ENCODE measurements around the gene COL5A2. TPM values are rescaled to one million over a fixed set of nuclear protein-coding genes. Genes with fewer than 3 reads are reported as not detected.

Gene COL5A2
- total and polyA plus RNA-seq, 9 of the 15 experiments (the other 6 are each of a cell fraction or from before 2014, with no cell fraction given) = 0.01 to 0.54 (median 0.19) TPM

DNA sequence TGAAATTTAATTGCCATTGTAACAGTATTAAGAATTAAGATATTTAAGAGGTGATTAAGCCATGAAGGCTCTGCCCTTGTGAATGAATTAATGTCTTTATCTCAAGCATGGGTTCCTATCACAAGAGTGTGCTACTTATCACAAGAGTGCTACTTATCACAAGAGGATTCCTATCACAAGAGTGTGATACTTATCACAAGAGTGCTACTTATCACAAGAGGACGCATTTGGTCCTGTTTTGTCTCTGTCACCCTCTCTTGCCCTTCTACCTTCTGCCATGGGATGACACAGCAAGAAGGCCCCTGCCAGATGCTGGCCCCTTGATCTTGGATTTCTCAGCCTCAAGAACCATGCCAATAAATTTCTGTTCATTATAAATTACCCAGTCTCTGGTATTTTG is 13.2 kb upstream of the COL5A2 start (continued):
- TF ChIP-seq BCL6 (CRISPR knock-in tag; IDR thresholded peaks at IDR 0.05) = no peak
- TF ChIP-seq ZNF766 (CRISPR knock-in tag; conservative IDR thresholded peaks at IDR 0.05) = no peak
- no peak for TF ChIP-seq CBFB (CRISPR knock-in tag; IDR thresholded peaks at IDR 0.05)

DNA sequence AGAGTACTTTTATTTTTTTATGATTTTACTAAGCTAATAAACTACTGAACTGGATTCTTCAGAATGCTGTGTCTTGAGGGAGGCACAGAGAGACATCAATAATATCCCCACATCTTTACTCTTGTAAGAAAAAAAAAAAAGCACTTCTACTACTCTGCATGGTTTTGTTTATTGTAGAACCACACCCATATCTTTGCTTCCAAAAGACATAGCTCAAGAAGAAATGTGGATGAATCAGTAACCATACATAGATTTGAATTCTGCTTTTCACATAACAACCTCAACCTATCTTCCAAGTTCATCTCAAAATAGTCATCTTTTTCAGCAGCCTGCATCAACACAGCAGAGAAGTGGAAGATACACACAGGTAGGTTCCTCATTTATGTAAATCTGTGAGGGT is 12.2 kb upstream of the COL5A2 start:
- CTCF ChIA-PET (ENCODE audit: low intra/inter-chr PET ratio) = no interaction called here
- TF ChIP-seq ZNF232 (CRISPR knock-in tag; IDR thresholded peaks at IDR 0.05) = no peak
- TF ChIP-seq ATF1 (CRISPR knock-in tag; IDR thresholded peaks at IDR 0.05) = no peak
- TF ChIP-seq ATF1 (tag; IDR thresholded peaks at IDR 0.05) = no peak
- TF ChIP-seq, protein P1, sequence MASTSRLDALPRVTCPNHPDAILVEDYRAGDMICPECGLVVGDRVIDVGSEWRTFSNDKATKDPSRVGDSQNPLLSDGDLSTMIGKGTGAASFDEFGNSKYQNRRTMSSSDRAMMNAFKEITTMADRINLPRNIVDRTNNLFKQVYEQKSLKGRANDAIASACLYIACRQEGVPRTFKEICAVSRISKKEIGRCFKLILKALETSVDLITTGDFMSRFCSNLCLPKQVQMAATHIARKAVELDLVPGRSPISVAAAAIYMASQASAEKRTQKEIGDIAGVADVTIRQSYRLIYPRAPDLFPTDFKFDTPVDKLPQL (IDR thresholded peaks at IDR 0.05; ENCODE audit: extremely low read depth, insufficient read length) = no peak
- no peak for TF ChIP-seq C11orf30 (IDR thresholded peaks at IDR 0.05; ENCODE audit: low read depth)
- no peak for TF ChIP-seq STAG1 (CRISPR knock-in tag; IDR thresholded peaks at IDR 0.05; ENCODE audit: borderline replicate concordance)
- no peak for TF ChIP-seq ZNF121 (CRISPR knock-in tag; conservative IDR thresholded peaks at IDR 0.05)
- TF ChIP-seq KDM2B (CRISPR knock-in tag; IDR thresholded peaks at IDR 0.05) = no peak
- no peak for TF ChIP-seq MTF1 (CRISPR knock-in tag; IDR thresholded peaks at IDR 0.05; ENCODE audit: borderline replicate concordance)
- TF ChIP-seq TEAD1 (CRISPR knock-in tag; IDR thresholded peaks at IDR 0.05) = no peak
- TF ChIP-seq, protein P2, sequence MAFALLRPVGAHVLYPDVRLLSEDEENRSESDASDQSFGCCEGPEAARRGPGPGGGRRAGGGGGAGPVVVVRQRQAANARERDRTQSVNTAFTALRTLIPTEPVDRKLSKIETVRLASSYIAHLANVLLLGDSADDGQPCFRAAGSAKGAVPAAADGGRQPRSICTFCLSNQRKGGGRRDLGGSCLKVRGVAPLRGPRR (CRISPR knock-in tag; IDR thresholded peaks at IDR 0.05) = no peak
- Histone ChIP-seq H3K36me3 (ENCODE audit: control insufficient read depth, insufficient read depth, low read length) (no peaks in the 10 kb centered on the region), H3K79me2 (ENCODE audit: control insufficient read depth, insufficient read depth, low read length) (no peaks in the 10 kb centered on the region), H4K20me1 (replicated peaks; ENCODE audit: control insufficient read depth, insufficient read depth, low read length) (no peaks in the 10 kb centered on the region), H3K4me3 (no peak overlapping the region), H3K27ac (ENCODE audit: extremely low read depth, low read depth, low read length) (no peak overlapping the region), H3K9me1 (ENCODE audit: control insufficient read depth, insufficient read depth, low read length) (no peaks in the 10 kb centered on the region), H3K9ac (ENCODE audit: insufficient read depth in 1 of 2, low read depth in 2 of 2, low read length in 2 of 2) (no peak overlapping the region), H3K27me3 (ENCODE audit: control insufficient read depth in 2 of 2, insufficient read depth in 2 of 2, low read length in 2 of 2) (no peaks in the 10 kb centered on the region), H3K4me2 (ENCODE audit: insufficient read depth, low read length) (no peak overlapping the region), H3K9me3 (replicated peaks; ENCODE audit: control insufficient read depth, insufficient read depth, low read depth, low read length) (no peaks in the 10 kb centered on the region), H2AFZ (ENCODE audit: low read depth, low read length) (no peak overlapping the region), H3K4me1 (replicated peaks in 1 of 2; ENCODE audit: control insufficient read depth in 2 of 2, insufficient read depth in 2 of 2, low read length in 2 of 2) (no peaks in the 10 kb centered on the region)
- in situ Hi-C loops (cut with MboI) = no loop called here
- intact Hi-C loops (cut with micrococcal nuclease) = no loop called here
- POLR2A ChIA-PET = no interaction called here
- ATAC-seq (no peak), DNase-seq (ENCODE audit: extremely low read depth in 1 of 4, low spot score in 3 of 4) (no peak), FAIRE-seq (no peak)
- no TSS peak for BruUV-seq (replicated peaks)
